Epidermal melanocyte (primary cell): ENCODE measurements around the gene SRSF5.
A peak's percentile ranks its signal among the peaks of the same experiment; 100 is the strongest.
"Not testable (repeated sequence)": the region's sequence is repeated elsewhere in the genome, so short reads cannot be mapped to it uniquely, and the experiment has no call there.

Experiments used
- DNase-seq: peaks from one replicate; pipeline ENCODE4 v3.0.0; 2011; ENCODE audit warnings: low spot score; ENCODE audit not compliant: insufficient read length

The SRSF5 gene

DNA sequence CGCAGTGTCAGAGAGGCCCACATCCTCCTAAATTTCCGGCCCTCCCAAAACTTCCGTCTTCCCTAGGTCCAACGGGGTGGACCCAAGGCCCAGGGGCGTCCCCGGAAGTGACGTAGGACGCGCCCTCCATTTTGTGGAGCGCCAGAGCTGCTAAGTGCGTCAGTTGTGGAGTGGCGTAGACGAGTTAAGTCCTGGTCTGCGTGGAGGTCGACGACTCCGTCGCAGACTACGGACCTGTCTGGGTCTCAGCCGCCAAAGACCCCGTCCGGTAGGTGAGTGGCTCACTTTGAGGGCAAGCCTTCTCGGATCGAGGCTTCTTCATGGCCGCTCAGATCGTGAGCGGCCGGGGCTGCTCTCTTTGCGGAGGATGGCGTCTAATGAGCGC lies at the start of gene SRSF5:
TSS of gene SRSF5 (plus strand) at position 159 of the 385 bp plus-strand sequence. CDS start 1,015 bp downstream, outside the sequence.
- peak; percentile 81 for DNase-seq

DNA sequence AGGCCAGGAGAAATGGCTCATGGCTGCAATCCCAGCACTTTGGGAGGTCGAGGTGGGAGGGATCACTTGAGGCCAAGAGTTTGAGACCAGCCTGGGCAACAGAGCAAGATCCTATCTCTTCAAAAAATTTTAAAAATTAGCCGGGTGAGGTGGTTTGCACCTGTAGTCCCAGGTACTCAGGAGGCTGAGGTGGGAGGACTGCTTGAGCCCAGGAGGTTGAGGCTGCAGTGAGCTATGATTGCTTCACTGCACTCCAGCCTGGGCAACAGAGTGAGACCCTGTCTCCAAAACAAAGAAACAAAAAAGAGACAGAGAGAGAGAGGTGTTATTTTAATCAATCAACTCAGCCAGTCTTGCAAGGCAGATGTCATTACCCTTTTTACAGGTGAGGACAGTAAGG lies 48.3 kb upstream of the SRSF5 start:
- not testable (repeated sequence) for DNase-seq

DNA sequence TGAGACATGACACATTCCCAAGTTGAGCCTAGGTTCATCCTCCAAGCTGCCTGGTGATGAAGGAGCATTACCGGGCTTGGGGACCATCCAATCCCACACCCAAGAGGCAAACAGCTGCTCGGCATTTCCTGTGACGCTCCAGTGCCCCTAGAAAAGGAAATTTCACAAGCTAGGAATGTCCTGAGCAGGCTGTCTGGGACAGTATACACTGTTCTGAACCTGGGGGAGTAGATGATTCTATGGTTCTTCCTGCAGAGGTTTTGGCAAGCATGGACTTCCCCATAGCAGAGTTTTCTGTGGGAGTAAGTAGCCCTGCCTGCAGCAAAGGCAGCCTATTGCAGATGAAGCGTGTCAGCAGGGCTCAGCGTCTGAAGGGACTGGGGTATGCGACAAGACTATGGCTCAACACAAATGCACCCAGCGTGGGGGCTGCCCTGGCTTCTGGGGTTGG lies 47.4 kb upstream of the SRSF5 start:
- DNase-seq, result no peak

DNA sequence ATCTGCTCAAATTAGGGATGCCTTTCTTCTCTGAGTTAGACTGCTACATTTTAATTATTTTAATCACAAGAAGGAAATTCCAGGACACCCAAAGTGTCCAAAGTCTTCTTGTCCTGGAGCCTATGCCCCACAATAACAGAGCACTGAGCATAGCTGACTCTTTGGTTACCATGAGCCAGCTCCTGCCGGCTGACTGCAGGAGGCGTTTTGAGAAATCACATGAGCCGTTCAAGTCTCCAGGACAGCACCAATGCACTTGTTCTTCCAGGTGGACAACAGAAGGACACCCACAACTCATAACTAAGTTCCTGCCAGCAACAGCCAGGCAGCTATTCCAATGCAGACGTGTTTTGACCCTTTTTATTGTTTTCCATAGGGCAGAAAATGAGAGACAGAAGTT lies 46.0 kb upstream of the SRSF5 start:
- DNase-seq, result no peak

DNA sequence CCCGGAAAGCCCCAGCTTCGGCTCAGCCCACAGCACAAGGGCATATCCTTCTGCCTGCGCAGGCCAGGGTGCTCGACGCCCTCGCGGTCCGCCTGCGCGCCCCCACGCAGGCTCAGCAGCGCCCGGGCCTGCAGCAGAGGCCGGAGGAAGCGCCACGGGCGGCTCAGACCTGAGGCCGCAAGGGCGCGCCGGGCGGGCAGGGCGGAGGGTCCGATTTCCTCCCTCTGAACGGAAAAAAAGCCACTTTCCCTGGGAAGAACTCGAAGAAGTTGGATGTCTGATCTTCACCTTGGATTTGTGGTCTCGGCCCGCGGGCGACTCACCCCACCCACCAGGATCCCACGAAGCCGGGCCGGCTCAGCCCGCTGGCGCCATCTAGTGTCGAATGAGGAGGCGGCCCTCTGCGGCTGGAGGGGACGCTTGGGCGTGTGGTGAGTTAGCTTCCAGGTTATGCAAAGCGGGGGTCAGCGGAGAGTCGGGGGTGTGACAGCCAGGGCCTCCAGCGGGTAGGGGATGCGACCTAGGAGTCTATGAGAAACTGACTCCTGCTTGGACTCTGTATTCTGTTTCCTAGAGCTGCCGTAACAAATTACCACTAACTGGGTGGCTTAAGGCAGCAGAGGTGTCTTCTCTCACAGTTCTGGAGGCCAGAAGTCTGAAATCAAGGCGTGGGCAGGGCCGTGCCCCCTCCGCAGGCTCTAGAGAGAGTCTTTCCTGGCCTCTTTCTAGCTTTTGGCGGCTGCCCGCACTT lies 40.0 kb upstream of the SRSF5 start:
- DNase-seq, result peak; percentile 82

DNA sequence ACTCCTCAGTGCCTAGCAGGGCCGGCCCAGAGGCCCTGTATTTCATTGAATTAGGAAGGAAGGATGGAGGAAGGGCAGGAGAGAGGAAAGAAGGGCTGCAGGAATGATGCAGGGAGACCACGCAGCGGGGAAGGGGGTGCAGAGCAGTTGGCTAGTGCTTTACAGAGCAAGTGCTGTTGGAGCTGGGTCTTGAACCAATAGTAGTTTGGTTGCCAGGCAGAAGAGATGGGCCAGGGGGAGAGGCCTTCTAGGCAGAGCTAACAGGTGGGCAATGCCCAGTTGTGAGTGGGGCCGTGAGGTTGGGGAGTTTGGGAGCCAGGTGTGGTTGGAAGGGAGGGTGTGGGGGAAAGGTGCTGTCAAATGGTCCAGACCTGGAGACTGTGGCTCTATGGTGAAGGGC lies 39.1 kb upstream of the SRSF5 start:
- DNase-seq, result no peak

DNA sequence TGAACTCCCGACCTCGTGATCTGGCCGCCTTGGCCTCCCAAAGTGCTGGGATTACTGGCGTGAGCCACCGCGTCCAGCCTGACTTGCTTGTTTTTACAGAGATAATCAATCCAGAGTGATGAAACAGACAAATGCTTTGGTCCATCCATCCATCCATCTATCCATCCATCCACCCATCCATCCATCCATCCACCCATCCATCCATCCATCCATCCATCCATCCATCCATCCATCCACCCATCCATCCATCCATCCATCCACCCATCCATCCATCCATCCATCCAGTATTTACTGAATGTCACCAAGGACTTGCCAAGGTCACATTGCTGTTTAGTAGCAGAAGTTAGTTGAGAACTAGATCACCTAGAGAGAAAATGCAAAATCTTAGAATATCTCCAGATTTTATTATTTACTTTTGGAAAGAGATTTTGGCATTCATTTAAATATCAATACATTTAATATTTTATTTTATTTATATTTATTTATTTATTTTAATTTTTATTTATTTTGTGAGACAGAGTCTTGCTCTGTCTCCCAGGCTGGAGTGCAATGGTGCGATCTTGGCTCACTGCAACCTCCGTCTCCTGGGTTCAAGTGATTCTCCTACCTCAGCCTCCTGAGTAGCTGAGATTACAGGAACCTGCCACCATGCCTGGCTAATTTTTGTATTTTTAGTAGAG lies 34.9 kb upstream of the SRSF5 start:
- not testable (repeated sequence) for DNase-seq

DNA sequence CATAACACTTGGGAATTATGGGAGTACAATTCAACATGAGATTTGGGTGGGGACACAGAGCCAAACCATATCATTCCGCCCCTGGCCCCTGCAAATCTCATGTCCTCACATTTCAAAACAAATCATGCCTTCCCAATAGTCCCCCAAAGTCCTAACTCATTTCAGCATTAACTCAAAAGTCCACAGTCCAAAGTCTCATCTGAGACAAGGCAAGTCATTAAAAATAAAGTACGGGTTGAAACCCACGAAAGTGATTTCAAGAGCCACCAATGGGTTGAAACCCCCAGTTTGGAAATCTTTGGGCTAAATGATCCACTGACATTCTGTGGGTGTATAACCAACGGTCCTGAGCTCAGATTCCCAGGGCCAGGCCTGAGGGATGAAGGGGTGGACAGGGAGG lies 30.5 kb upstream of the SRSF5 start:
- not testable (repeated sequence) for DNase-seq

DNA sequence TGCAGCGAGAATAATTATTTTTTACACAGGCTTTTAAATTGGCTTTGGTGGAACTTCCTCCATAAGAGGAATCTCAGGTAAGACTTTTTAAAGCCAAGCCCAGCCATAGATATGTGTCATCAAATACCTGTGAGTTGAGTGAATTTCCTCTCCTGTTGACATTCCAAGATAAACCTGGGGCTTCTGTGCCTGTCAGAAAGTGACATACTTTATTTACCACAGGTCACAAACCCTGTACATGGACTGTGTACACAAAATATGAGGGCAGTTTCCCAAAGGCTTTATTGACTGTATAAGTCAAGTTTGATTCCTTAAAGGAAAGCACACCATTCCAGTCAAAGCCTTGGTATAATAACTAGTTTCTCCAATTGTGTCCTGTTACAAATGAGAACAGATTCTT lies 25.9 kb upstream of the SRSF5 start:
- no peak for DNase-seq

DNA sequence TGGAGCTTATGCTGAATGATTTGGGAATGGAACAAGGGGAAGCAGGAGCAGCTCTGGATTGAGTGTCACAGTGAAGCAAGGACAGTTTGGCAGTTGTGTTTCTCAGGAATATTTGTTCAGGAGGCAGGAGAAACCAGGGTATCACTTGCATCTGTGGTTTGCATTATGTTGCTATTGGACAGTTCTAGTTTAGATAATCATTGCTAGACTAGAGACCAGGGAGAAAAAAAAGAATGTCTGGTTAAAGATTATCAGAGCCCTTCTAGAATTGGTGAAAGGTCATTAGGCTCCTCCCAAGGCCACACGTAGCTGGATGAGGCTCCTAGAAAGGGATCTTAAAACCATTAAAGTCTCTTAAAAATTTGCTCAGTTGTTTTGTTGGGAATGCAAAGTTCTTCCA lies 17.0 kb upstream of the SRSF5 start:
- no peak for DNase-seq

DNA sequence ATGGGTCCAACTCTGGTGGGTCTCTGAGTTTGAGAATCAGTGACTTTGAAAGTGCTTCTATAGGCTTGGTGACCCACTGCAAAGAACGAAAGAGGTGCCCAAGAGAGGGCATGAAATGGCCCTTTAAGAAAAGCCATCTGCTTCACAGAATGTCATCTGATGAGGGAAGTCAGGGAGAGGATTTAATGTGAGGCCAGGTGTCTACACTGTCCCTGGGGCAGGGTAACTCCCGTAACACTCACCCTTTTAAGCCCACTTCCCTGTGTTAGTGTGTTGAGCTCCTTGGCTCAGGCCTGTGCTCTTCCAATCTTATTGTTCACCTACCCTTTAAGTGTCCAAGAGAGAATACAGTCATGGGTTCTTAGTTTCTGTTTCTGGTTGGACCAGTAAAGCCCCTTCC lies 16.4 kb upstream of the SRSF5 start:
- no peak for DNase-seq

DNA sequence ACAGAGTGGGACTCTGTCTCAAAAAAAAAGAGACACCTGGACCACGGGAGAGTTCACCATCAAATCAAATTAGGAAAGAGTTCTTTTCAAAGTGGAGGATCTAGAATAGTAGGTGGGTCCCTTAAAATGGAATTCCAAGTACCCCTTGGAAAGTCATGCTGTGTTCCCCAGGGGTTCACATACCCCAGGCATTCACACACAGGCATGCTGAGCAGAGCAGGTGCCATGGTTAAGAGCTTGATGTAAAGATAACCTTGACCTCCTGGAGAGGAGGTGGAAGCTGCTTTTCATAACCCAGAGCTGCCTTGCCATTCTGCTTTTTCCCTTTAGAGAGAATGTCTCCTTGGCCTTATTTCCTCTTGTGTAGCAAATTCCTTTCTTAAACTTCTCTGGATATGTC lies 14.2 kb upstream of the SRSF5 start:
- no peak for DNase-seq

DNA sequence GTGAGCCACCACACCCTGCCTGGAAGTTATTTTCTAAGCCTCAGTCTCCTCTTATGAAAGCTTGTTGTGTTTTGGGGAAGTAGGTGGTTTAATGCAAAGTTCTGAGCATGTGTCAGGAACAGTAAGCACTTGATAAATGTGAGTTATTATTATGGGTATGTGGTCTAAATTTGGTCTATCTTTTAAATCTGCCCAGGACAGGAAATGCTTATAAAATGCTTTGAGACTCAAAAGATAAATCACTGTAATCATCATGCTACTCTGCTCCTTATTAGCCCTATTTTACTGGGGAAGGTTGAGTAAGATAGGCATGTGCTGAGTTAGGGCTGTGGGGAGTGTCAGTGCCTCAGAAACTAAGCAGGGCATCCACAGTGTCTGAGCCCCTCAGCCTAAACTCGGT lies 13.1 kb upstream of the SRSF5 start:
- no peak for DNase-seq

DNA sequence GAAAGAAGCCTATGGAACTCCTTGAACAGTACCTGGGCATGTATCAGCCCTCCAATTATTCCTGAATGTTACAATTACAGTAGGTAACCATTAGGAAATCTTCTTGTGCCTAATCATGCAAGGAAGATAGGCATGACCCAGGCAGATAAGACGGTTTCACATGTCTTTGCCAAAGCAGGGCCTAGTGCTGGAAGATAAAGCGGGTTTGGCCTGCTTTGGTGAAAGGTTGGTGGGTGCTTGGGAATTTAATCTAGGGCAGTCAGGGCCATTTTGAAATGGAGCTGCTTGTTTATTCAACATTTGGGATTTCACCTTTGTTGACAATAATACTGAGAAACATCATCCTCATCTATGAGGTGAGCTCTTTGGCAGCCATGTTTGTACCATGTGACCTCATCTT lies 12.5 kb upstream of the SRSF5 start:
- no peak for DNase-seq

DNA sequence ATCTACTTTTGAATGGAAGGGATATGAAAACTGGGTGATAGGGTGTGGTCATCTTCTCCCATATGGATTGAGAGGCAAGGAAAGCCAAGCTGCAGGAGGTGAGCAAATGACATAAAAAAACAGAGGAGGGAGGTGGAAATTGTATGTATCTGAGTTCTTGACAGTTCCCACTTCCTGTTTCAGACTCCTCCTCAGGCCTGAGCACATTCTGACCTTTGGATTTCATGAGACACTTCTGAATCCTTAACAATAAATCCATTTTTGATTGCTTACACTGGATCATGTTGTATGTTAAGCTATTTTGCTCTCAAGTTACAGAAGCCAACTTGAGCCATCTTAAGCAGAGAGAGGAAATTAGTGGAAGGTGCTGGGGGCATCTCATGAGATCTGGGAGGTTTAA lies 11.6 kb upstream of the SRSF5 start:
- DNase-seq, result no peak

DNA sequence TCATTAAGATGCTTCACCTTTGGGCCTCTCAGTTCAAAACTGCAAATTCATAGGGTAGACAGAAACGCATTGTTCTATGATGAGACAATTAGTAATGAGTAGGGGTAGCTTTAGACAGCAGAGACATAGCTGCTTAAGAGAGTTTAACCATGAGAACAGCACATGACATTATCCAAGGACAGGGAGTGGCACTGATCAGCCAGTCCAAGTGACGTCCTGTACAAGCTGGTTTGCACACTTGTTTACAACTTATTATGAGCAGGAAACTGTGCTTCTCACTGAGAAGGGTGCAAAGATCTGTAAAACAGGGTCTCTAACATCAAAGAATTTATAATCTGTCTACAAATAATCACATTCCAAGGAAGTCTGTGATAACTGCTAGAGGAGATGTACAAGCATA lies 11.2 kb upstream of the SRSF5 start:
- no peak for DNase-seq

DNA sequence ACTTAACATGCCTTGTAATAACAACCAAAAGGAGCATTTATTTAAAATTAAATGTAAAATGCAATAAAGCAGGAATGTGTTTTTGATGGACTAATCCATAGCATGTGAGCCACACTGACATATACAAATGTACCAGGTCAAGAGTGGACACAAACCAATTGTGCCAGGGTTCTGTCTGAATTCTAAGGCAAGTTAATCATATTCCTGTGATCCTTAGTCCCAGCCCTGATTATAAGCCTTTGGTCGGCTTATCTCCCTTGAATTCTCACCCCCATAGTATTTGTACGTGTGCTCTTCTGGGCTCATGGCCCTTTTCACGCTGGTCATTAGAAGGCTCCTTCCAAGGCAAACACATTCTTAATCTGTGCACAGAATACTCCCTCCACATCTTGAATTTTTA lies 10.6 kb upstream of the SRSF5 start:
- no peak for DNase-seq

DNA sequence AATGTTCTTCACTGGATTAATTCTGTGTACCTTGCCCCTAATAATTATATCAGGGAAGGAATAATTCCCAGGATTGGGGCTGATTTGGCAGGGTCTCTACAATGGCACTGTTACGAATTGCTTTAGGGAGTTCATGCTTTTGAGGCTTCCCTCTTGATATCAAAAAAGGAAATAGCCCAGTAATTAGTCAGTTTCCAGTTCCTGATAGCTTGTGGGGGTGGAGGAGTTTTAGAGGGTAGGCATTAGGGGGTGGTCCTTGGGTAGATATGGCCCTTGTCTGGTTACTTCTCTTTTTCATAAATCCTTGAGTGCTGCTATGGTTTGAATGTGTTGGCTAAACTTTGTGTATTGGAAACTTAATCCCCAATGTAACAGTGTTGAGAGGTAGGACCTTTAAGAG lies 6.1 kb upstream of the SRSF5 start:
- no peak for DNase-seq

DNA sequence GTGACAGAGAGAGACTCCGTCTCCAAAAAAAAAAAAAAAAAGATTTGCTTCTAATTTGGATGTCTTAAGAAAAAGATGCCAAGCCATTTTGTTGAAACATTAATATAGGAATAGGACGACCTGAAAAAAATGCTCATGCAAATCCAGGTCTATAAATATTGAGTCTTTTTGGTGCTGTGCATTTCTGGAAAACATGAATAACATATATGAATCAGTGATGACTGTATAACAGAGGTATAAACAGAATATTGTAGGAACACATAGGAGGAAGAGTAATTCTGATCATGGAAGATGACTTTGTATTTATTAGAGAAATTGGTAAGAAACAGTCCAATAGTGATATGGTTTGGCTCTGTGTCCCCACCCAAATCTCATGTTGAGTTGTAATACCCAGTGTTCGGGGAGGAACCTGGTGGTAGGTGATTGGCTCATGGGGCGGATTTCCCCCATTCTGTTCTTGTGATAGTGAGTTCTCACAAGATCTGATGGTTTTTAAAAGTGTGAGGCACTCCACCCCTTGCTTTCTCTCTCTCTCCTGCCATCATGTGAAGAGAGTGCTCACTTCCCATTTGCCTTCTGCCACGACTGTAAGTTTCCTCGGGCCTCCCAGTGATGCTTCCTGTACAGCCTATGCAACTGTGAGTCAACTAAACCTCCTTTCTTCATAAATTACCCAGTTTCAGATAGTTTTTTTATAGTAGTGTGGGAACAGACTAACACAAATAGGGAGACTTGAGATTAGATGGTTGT lies 3.0 kb upstream of the SRSF5 start:
- DNase-seq, result no peak

DNA sequence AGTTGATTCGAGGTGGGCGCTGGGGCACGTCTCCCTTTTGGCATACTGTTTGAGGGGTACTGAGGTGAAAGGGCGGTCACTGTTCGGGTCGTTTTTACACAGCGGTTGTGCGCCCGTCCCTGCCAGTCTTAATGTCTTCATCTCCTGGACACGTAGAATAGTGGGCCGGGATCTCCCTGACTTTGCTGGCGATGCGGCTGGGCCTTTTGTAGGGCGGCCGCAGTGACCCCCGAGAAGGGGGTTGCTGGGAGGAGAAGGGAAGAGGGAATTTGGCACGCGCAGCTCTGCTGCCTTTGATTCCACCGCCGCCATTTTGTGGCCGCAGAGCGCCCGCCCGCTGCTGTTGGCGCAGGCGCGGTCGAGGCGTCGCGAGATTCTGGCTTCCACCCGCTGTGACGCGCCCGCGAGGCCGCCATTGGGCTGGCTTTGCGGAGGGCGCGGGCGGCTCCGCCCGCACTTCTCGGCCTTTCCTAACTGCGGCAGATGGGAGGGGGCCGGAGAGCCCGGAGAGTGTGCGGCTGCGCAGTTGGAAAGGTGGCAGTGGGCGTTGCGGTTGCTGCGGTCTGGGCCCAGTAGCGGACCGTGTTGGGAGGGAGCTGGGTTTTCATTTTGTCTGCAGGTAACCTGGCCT lies 542 bp downstream of the SRSF5 start:
- peak; percentile 77 for DNase-seq

DNA sequence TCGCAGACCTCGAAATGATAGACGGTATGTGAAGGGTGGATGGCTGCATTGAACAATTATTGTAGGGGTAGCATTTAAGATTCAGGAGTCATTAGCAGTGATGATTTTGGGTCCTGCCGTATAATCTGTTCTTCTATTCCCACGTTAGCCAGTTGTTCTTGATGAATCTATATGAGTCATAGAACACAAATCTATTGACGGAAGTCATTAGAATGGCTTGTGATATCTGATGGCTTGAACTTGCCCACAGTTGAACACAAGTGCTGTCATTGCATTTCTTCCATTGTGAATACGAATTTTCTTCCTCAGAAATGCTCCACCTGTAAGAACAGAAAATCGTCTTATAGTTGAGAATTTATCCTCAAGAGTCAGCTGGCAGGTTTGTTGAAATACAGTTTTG lies 1.9 kb downstream of the SRSF5 start:
- no peak for DNase-seq

DNA sequence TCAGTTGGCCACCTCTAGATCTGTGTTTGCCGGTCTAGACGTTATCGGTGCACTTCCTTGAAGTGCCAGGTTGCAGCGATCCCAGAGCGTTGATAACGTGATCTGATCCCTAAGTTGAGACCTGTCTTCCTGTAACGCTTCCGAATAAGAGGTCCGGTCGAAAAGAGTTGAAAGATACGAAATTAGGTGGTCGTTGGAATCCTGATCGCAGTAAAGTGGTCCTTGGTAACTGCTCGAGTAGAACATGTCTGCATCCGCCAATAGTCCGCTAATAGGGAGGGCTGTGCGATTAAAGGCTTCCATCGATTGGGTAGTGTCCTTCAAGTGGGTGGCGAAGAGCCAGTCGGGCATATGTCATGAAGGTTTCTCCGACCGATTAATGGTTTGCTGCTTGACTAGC lies 2.7 kb downstream of the SRSF5 start:
- no peak for DNase-seq
